ENCODE data around the gene MESP1.

The MESP1 gene

DNA sequence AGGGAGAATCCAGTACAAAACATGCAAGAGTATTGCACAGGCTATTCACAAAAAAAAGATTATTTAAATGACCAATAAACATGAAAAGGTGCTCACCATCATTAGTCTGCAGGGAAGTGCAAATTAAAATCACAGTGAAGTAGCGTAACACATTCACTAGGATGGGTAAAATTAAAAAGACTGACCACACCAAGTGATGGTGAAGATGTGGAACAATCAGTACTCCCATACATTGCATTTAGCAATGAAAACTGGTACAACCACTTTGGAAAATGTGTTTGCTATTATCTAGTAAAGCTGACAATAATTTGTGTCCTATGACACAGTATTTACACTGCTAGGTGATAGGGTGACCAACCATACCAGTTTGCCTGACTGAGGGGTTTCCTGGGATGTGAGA lies 26.4 kb downstream of the MESP1 start:
- TF ChIP-seq, protein P1, sequence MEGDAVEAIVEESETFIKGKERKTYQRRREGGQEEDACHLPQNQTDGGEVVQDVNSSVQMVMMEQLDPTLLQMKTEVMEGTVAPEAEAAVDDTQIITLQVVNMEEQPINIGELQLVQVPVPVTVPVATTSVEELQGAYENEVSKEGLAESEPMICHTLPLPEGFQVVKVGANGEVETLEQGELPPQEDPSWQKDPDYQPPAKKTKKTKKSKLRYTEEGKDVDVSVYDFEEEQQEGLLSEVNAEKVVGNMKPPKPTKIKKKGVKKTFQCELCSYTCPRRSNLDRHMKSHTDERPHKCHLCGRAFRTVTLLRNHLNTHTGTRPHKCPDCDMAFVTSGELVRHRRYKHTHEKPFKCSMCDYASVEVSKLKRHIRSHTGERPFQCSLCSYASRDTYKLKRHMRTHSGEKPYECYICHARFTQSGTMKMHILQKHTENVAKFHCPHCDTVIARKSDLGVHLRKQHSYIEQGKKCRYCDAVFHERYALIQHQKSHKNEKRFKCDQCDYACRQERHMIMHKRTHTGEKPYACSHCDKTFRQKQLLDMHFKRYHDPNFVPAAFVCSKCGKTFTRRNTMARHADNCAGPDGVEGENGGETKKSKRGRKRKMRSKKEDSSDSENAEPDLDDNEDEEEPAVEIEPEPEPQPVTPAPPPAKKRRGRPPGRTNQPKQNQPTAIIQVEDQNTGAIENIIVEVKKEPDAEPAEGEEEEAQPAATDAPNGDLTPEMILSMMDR (conservative IDR thresholded peaks at IDR 0.05; ENCODE audit: low read depth), result no peak
- POLR2A ChIA-PET (ENCODE audit: low non-redundant PET), result no interaction called here
- CTCF ChIA-PET, result interaction anchor here (0.6 to 1.0 kb wide), 2 partner anchors 14 to 162 kb away, joined by 3 read pairs; no protein-coding TSS in a partner anchor
- no peak for DNase-seq (ENCODE audit: low spot score)
- H3K27ac ChIP-seq, result no peak overlapping the region

DNA sequence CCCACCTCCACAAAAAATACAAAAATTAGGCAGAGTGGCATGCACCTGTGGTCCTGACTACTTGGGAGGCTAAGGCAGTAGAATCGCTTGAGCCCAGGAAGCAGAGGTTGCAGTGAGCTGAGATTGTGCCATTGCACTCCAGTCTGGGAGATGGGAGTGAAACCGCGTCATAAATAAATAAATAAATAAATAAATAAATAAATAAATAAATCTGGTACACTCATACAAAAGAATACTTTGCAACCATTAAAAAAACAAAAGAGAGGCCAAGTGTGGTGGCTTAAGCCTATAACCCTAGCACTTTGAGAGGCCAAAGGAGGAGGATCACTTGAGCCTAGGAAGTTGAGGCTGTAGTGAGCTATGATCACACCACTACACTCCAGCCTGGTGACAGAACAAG lies 28.0 kb downstream of the MESP1 start:
- ChIA-PET POLR2A (ENCODE audit: low non-redundant PET) (no interaction called here), CTCF (no interaction called here)
- no peak for DNase-seq (ENCODE audit: low spot score)
- H3K27ac ChIP-seq, result no peak overlapping the region
- TF ChIP-seq, protein P1 (conservative IDR thresholded peaks at IDR 0.05; ENCODE audit: low read depth), result no peak

DNA sequence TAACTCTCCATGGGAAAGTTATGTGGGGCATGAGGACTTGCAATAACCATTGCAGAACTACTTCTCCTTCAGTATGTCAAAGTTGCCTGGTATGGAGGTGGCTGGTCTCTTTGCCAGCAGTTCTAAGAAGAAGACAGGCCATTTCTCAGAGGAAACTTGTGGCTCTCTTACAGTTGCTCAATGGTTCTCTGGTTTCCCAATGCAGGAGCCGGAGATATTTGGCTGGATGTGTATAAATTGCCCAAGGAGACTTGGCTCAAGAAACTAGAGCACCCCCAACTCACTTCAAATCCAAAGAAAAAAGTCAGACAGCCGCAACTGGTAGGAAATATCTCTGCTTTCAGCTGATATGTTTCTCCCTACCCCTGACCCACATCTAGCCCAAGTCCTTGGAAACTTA lies 36.3 kb downstream of the MESP1 start:
- no peak overlapping the region for H3K27ac ChIP-seq
- ChIA-PET CTCF (no interaction called here), POLR2A (ENCODE audit: low non-redundant PET) (no interaction called here)
- TF ChIP-seq, protein P1 (conservative IDR thresholded peaks at IDR 0.05; ENCODE audit: low read depth), result no peak
- no peak for DNase-seq (ENCODE audit: low spot score)

DNA sequence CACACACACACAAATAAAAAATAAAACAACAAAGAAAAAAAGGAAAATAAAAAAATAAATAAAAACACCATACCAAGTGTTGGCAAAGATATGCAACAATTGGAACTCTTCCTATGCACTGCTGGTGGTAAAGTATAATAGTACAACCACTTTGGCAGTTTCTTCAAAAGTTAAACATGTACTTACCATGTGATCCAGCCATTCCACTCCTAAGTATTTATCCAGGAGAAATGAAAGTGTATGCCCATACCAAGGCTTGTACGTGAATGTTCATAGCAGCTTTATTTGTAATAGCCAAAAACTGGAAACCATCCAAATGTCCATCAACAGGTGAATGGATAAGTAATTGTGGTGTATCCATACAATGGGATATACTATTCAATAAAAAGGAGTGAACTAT lies 43.5 kb downstream of the MESP1 start:
- no peak overlapping the region for H3K27ac ChIP-seq
- CTCF ChIA-PET, result no interaction called here
- POLR2A ChIA-PET (ENCODE audit: low non-redundant PET), result no interaction called here
- TF ChIP-seq, protein P1 (conservative IDR thresholded peaks at IDR 0.05; ENCODE audit: low read depth), result no peak
- DNase-seq (ENCODE audit: low spot score), result no peak

DNA sequence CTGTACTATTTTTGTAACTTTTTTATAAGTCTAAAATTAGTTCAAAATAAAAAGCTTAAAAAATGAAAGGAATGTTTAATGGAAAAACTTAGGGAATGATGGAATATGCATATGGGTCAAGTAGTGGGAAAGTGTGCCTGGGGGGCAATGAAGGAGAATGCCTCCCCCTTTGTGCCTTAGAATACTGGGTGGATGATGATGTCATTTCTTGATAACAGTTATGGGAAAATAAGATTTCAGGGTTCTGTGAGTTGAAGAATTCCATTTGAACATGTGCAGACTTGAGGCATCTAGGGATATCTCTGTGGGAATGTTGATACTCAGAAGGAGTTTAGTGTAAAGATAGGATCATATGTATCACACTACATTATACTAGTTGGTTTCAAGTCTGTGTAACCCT lies 46.6 kb downstream of the MESP1 start:
- CTCF ChIA-PET, result no interaction called here
- POLR2A ChIA-PET (ENCODE audit: low non-redundant PET), result no interaction called here
- no peak overlapping the region for H3K27ac ChIP-seq
- no peak for DNase-seq (ENCODE audit: low spot score)
- TF ChIP-seq, protein P1 (conservative IDR thresholded peaks at IDR 0.05; ENCODE audit: low read depth), result no peak
